GM12878 (cell line): Measurements from ENCODE around the gene GGT6. TPM values are rescaled to one million over a fixed set of nuclear protein-coding genes. Genes with fewer than 3 reads are reported as not detected.
A peak's percentile ranks its signal among the peaks of the same experiment; 100 is the strongest.

Source experiments
- ATAC-seq: fragments of 200-7000 bp; cut with Tn5 transposase; 3 replicates; pipeline ENCODE4 v1.9.1; 2020; ENCODE audit warnings: mild to moderate bottlenecking, moderate library complexity
- BruUV-seq: library from RNA; stranded (reverse); fragments of 400-500 nt; replicated peaks from 2 replicates; lab custom pipeline; 2021; lab: Mats Ljungman, UMichigan
- CTCF ChIA-PET: fragments of 300-600 bp; sonication (Branson Sonifier 250); formaldehyde crosslinking; extraction: SDS; loops from one replicate; lab custom pipeline; 2021; ENCODE audit warnings: inconsistent platforms; lab: Yijun Ruan, JAX
- POLR2A ChIA-PET: fragments of 350-600 bp; formaldehyde crosslinking; extraction: SDS; loops from one replicate; lab custom pipeline; 2021; ENCODE audit warnings: inconsistent platforms; lab: Charles Lee
- RAD21 ChIA-PET: fragments of 300-600 bp; sonication (Branson Sonifier 250); formaldehyde crosslinking; loops from one replicate; lab custom pipeline; 2023; ENCODE audit warnings: antibody characterized with exemption; ENCODE audit not compliant: unreplicated experiment; lab: Charles Lee
- SMC1A ChIA-PET: fragments of 300-600 bp; sonication (Branson Sonifier 250); formaldehyde crosslinking; loops from one replicate; lab custom pipeline; 2023; ENCODE audit not compliant: unreplicated experiment, uncharacterized antibody; lab: Charles Lee
- DNase-seq: peaks from one replicate; pipeline ENCODE4 v3.0.0-alpha.2; 2011; ENCODE audit warnings: low read depth, low spot score
- FAIRE-seq: peaks from 3 replicates; lab custom pipeline; 2011; peaks lifted over from hg19 to GRCh38; lab: Jason Lieb, UNC
- H2AFZ ChIP-seq: 2 replicates; pipeline ENCODE4 v1.6.0; 2011; ENCODE audit warnings: low read depth, low read length, control low read depth; ENCODE audit not compliant: control insufficient read depth
- H3K27ac ChIP-seq: 2 replicates; pipeline ENCODE4 v1.5.1; 2011; ENCODE audit warnings: control low read depth; ENCODE audit not compliant: control insufficient read depth, insufficient read depth
- H3K27me3 ChIP-seq, 2 experiments: replicated peaks in 1 of 2; 2 replicates each; pipeline versions ENCODE4 v1.6.0 to v1.6.1; 2011; ENCODE audit warnings: low read length in 1 of 2; ENCODE audit not compliant: control insufficient read depth in 2 of 2, insufficient read depth in 2 of 2
- H3K36me3 ChIP-seq, 2 experiments: 2 replicates each; pipeline ENCODE4 v1.5.1; 2011; ENCODE audit warnings: low read length in 1 of 2; ENCODE audit not compliant: control insufficient read depth in 2 of 2, insufficient read depth in 2 of 2
- H3K4me1 ChIP-seq: 2 replicates; pipeline ENCODE4 v1.6.1; 2011; ENCODE audit warnings: mild to moderate bottlenecking, low read length, moderate library complexity, mixed read lengths; ENCODE audit not compliant: control insufficient read depth, insufficient read depth
- H3K4me2 ChIP-seq: 2 replicates; pipeline ENCODE4 v1.6.0; 2011; ENCODE audit warnings: control low read depth; ENCODE audit not compliant: control insufficient read depth, insufficient read depth
- H3K4me3 ChIP-seq: fragments of 200-600 bp; sonication (generic); 2 replicates; pipeline ENCODE4 v1.5.1; 2016
- H3K79me2 ChIP-seq: 2 replicates; pipeline ENCODE4 v1.6.0; 2011; ENCODE audit warnings: low read length; ENCODE audit not compliant: control insufficient read depth, insufficient read depth
- H3K9ac ChIP-seq: 2 replicates; pipeline ENCODE4 v1.8.0; 2011; ENCODE audit warnings: low read length, control low read depth, mixed read lengths; ENCODE audit not compliant: control insufficient read depth, insufficient read depth
- H3K9me3 ChIP-seq: replicated peaks from 3 replicates; pipeline ENCODE4 v1.5.1; 2011; ENCODE audit warnings: mild to moderate bottlenecking, low read length; ENCODE audit not compliant: control insufficient read depth, insufficient read depth
- H4K20me1 ChIP-seq: 2 replicates; pipeline ENCODE4 v1.6.0; 2011; ENCODE audit not compliant: control insufficient read depth, insufficient read depth
- BCL3 ChIP-seq: IDR thresholded peaks from 2 replicates; pipeline ENCODE4 v1.6.1; 2011; ENCODE audit warnings: borderline replicate concordance, low read depth, mild to moderate bottlenecking, moderate library complexity, low read length; ENCODE audit not compliant: insufficient read depth, poor library complexity, severe bottlenecking
- FOS ChIP-seq: IDR thresholded peaks from 3 replicates; pipeline ENCODE4 v1.6.1; 2011; ENCODE audit warnings: borderline replicate concordance; ENCODE audit not compliant: insufficient read length; ENCODE audit errors: extremely low read depth
- IRF4 ChIP-seq: IDR thresholded peaks from 2 replicates; pipeline ENCODE4 v1.6.1; 2011; ENCODE audit warnings: low read depth, low read length
- KAT2A ChIP-seq: conservative IDR thresholded peaks from 2 replicates; pipeline ENCODE4 v1.6.1; 2011; ENCODE audit warnings: low read depth, low read length; ENCODE audit not compliant: control insufficient read depth
- POLR2A ChIP-seq: IDR thresholded peaks from 2 replicates; pipeline ENCODE4 v1.6.1; 2011; ENCODE audit warnings: low read depth, mild to moderate bottlenecking, low read length
- POLR2AphosphoS2 ChIP-seq: IDR thresholded peaks from 2 replicates; pipeline ENCODE4 v1.6.1; 2011; ENCODE audit warnings: low read depth, mild to moderate bottlenecking, low read length, improper control_type of control experiment, moderate library complexity
- USF2 ChIP-seq: IDR thresholded peaks from 2 replicates; pipeline ENCODE4 v1.6.1; 2011; ENCODE audit warnings: low read depth, low read length, improper control_type of control experiment, borderline replicate concordance
- WGBS: methylation state at CpG from one replicate; pipeline ENCODE4 v1.1.6; 2016; ENCODE audit warnings: low lambda C conversion rate; ENCODE audit not compliant: insufficient replicate concordance, insufficient coverage; ENCODE audit errors: missing lambda C conversion rate; 5-methylcytosine and 5-hydroxymethylcytosine counted together
- in situ Hi-C: fragments of 300-500 bp; cut with MboI; formaldehyde crosslinking; loops from 9 replicates; pipeline ENCODE4 v1.14.3; 2018; ENCODE audit warnings: mixed read lengths
- intact Hi-C: fragments of 100-400 bp; cut with micrococcal nuclease; formaldehyde crosslinking; loops from one replicate; pipeline ENCODE4 v1.14.2; 2022; ENCODE audit not compliant: unreplicated experiment
- polyA plus RNA-seq, 11 experiments: library from polyadenylated mRNA; depleted of rRNA in 4 of 11; unstranded in 6 of 11; stranded (reverse) in 5 of 11; fragments of >200 nt; fragmentation: Nextera tagmentation in 4 of 11; fragmentation: Illumina TruSeq in 1 of 11; extraction: Ambion mirVana in 4 of 11; extraction: Trizol in 1 of 11; gene quantifications; 1 replicate in 1 of 11; 2 replicates in 10 of 11; pipeline versions ENCODE4 v1.2.1 to v1.2.3, GENCODE V29; 2011 to 2016; ENCODE audit warnings: inconsistent platforms in 2 of 11, missing spikeins in 2 of 11, low read depth in 1 of 11
- total RNA-seq, 4 experiments: library from RNA; depleted of rRNA in 3 of 4; stranded (reverse); fragments of >200 nt in 3 of 4; fragmentation: Illumina TruSeq in 1 of 4; extraction: Trizol in 1 of 4; gene quantifications; 2 replicates each; pipeline versions ENCODE4 v1.2.1 to v1.2.3, GENCODE V29; 2013 to 2021

GGT6 gene
- total and polyA plus RNA-seq, 10 of the 15 experiments (the other 5 are each of a cell fraction or from before 2014, with no cell fraction given) = 0.01 to 0.26 (median 0.13) TPM; not detected in 5

- CTCF ChIA-PET = interaction anchor here (1.4 to 1.6 kb wide), 2 partner anchors 14 to 17 kb away, joined by 3 read pairs; no protein-coding TSS in a partner anchor
- POLR2A ChIA-PET = interaction anchor here (0.5 to 0.6 kb wide), 3 partner anchors 33 to 475 kb away, joined by 3 to 7 read pairs (median 5); no protein-coding TSS in a partner anchor
- in situ Hi-C loops = no loop called here
Observed at GRCh38 chr17:4548721-4549531, 11.5 kb downstream of the GGT6 start.

DNA sequence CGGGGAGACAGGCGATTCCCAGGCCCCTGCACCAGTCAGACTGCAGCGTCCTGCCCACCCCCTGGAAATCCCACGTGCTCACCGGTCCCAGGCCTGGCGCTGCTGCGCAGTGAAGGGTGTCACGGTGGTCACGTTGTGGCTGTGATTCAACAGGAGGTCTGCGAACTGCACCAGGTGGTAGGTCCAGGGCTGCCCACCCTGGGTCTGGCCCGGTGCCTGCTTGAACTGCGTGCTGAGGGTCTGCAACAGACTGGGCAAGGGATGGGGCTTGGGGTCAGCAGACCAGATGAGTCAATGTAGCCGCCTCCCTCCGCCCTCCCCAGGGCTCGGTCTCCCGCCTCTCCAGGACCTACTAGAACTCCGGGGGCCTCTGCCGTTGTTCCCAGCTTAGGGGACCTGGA is 12.3 kb downstream of the GGT6 start:
- DNase-seq (no peak), FAIRE-seq (no peak), ATAC-seq (no peak)
- CTCF ChIA-PET = no interaction called here
- in situ Hi-C loops = no loop called here
- H3K4me2 ChIP-seq = no peak overlapping the region
- no peaks in the 10 kb centered on the region; the same call in none of the 2 replicates for H4K20me1 ChIP-seq
- H3K9ac ChIP-seq = no peak overlapping the region
- no peak overlapping the region for H3K4me3 ChIP-seq
- 91% methylated on average over 18 of the region's 18 CpGs for WGBS
- SMC1A ChIA-PET = no interaction called here
- RAD21 ChIA-PET = no interaction called here
- H3K9me3 ChIP-seq = no peaks in the 10 kb centered on the region
- H2AFZ ChIP-seq = no peak overlapping the region
- no TSS peak for BruUV-seq
- POLR2A ChIA-PET = no interaction called here
- H3K27me3 ChIP-seq = no peaks in the 10 kb centered on the region
- intact Hi-C loops = no loop called here
- no peaks in the 10 kb centered on the region for H3K4me1 ChIP-seq
- peaks cover 33 to 50% of the 10 kb centered on the region in 2 experiments for H3K36me3 ChIP-seq
- H3K27ac ChIP-seq = no peak overlapping the region
- peaks cover under 1% of the 10 kb centered on the region; the same call in 1 of the 2 replicates for H3K79me2 ChIP-seq
- TF ChIP-seq BCL3 (no peak), POLR2A (no peak), FOS (no peak), IRF4 (no peak), USF2 (no peak), KAT2A (no peak)

More at GRCh38 chr17:4548721-4549531, 11.5 kb downstream of the GGT6 start:
- H3K4me2 ChIP-seq = no peak overlapping the region
- H3K9ac ChIP-seq = no peak overlapping the region
- H4K20me1 ChIP-seq = no peaks in the 10 kb centered on the region; the same call in none of the 2 replicates
- RAD21 ChIA-PET = interaction anchor here (0.6 kb wide), 1 partner anchor 343 kb away, joined by 3 read pairs; no protein-coding TSS in a partner anchor
- H2AFZ ChIP-seq = no peak overlapping the region
- no peaks in the 10 kb centered on the region for H3K27me3 ChIP-seq
- 90% methylated on average over 24 of the region's 24 CpGs for WGBS
- H3K27ac ChIP-seq = no peak overlapping the region
- intact Hi-C loops = no loop called here
- no peaks in the 10 kb centered on the region for H3K9me3 ChIP-seq
- FAIRE-seq (no peak), DNase-seq (no peak), ATAC-seq (no peak)
- H3K4me1 ChIP-seq = peaks cover 8% of the 10 kb centered on the region; the same call in 1 of the 2 replicates
- peaks cover 10% of the 10 kb centered on the region for H3K79me2 ChIP-seq
- peaks cover 36 to 46% of the 10 kb centered on the region in 2 experiments for H3K36me3 ChIP-seq
- TF ChIP-seq POLR2A = peak; percentile 39; the same call in 1 of the 2 replicates
- no peak for TF ChIP-seq POLR2AphosphoS2
- SMC1A ChIA-PET = no interaction called here
- no TSS peak for BruUV-seq
- no peak overlapping the region for H3K4me3 ChIP-seq
